ENCODE data around the gene PKNOX2.

Gene PKNOX2

GRCh38 chr11:125443767-125444311 is 279.3 kb downstream of the PKNOX2 start:
- DNase-seq (ENCODE audit: low spot score), result no peak

GRCh38 chr11:125445731-125446130 is 281.2 kb downstream of the PKNOX2 start:
- no peak for DNase-seq (ENCODE audit: low spot score)

- DNase-seq (ENCODE audit: low spot score), result no peak
These were observed 281.7 kb downstream of the PKNOX2 start for GRCh38 chr11:125446279-125446678.

DNA sequence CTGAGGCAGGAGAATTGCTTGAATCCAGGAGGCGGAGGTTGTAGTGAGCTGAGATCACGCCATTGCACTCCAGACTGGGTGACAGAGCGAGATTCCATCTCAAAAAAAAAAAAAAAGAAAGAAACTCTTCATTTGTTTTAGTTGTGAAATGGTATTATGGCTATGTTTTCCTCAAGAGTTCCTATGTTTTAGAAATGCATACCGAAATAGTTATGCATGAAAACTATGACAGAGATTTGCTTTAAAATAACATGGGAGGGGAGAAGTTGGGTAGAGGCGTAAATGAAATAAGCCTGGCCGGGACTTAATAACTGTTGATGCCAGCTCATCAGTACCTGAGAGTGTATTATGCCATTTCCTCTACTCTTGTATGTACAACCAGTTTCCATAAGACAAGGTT is 283.2 kb downstream of the PKNOX2 start:
- no peak for DNase-seq (ENCODE audit: low spot score)

GRCh38 chr11:125448136-125448535 is 283.6 kb downstream of the PKNOX2 start:
- DNase-seq (ENCODE audit: low spot score), result no peak

DNA sequence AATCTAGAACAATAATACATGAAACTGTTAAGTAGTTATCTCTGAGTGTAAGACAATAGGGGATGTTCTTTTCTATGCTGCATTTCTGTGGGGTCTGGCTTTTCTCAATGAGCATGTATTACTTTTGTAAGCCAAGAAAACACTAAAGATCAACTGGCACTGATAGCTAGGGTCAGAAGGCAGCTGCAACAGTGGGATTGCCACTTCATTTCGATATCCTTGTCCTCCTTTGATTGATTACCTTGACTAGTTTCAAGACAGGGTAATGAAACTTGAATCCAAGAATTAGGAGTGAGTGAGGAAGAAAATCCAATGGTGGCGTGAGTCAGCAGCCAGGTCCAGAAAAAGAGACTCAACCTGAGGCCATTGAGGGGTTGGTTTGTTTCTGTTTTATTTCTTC is 285.0 kb downstream of the PKNOX2 start:
- DNase-seq (ENCODE audit: low spot score), result no peak

DNA sequence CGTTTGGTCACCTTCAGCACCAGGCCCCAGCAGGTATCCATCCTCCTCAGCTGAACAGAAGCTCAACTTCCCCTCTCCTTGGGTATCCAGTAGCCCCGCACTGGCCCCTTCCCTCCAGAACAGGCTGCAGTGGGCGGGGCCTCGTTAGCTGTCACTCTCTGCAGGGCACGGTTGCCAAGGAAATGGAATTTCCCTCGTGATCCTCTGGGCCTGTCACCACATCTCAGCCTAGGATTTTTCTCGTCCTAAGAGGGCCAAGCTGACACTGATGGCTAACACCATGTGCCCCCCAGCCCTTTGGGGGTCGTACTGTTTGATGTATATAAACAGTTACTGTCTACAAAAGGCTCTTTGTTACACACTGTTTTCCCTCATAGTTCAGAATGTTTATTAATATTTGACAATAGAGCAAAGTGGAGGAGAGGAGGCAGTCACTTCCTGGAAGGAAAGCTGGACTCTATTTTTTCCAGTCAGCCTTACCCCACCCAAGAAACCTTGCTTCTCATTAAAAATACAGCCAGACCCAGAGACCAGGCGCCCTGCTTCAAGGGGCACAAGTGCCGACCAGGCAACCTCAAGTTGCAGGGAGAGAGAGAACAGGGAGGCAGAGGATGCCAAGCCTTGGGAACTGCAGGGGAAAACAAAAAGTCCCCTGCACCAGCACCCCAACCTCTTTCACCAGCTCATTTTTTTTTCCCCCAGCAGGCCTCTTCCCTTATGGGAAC is 287.0 kb downstream of the PKNOX2 start:
- DNase-seq (ENCODE audit: low spot score), result no peak

DNA sequence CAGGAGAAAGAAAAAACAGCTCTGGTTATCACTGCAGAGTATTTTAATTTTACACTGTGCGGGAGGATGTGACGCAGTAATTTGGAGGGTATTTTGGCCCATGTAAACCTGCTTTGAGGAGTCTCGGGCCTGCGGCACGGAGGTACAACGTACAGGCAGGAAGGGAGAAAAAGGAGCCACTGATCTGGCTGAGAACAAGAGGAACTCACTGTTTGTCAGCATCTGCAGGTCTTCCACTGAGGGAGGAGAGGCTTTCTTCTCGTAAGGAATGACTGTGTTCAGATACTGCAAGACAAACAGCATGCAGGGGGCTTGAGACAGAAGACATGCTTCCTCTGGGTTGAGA is 287.5 kb downstream of the PKNOX2 start:
- DNase-seq (ENCODE audit: low spot score), result no peak

DNA sequence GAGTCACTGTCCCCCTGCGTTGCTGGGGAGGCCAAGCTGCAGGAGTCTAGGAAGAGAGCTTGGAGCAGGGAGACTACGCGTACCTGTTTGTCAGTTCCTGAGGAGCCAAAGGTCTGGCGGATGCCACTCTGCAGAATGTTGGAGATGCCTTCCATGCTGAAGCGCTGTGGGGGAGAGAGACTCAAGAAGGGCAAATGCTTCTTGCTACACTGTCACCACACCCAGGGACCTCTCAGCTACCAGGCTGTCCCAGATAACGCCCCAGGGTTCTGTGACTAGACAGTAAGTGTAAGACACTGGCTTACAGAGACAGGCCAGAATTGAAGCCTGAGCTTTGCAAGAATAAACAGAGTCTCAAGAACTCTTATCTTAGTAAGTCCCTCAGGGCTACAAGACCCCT is 289.5 kb downstream of the PKNOX2 start:
- DNase-seq (ENCODE audit: low spot score), result no peak

DNA sequence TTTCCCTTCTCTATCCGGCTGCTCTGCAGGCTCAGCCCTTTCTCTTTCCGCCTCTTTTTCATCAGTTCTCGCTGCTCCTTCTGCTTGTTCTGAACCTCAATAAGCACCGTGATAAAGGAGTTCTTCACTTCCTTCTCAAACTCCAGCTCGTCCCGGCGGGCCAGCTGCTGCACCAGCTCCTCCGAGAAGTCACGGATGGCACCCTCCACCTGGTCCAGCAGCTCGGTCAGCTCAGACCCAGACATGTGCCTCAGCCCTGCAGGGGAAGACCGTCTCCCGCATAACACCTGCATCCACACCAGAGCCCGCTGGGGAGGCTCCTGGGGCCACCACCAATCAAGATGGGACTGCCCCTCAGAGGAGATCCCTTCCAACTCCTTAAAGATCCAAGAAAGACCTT is 291.3 kb downstream of the PKNOX2 start:
- DNase-seq (ENCODE audit: low spot score), result no peak

DNA sequence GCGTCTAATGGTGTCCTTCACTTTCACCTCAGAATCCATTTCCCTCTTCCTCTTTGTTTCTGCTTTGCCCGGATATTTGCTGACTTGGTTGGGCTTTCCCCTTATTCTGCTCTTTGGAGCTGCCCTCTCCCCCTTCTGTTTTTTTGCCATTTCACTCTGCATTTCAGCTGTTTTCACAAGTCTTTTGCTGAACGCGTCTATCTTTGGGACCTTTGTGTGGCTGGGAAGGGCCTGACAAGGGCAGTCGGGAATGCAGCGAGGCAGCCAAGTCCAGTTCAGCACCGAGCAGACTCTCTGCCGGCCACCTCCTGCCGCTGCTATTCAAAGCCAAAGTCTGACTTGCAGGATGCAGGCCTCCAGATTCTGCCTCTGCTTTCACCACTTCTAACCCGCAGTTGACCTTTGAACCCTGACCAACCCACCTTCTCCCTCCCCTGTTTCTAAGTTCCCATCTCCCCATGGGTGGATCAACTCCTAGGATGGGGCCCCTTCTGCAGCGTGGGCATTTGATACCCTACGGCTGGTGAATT is 293.3 kb downstream of the PKNOX2 start:
- DNase-seq (ENCODE audit: low spot score), result peak; percentile 18

- no peak for DNase-seq (ENCODE audit: low spot score)
These were observed 295.7 kb downstream of the PKNOX2 start for GRCh38 chr11:125460275-125460674.

DNA sequence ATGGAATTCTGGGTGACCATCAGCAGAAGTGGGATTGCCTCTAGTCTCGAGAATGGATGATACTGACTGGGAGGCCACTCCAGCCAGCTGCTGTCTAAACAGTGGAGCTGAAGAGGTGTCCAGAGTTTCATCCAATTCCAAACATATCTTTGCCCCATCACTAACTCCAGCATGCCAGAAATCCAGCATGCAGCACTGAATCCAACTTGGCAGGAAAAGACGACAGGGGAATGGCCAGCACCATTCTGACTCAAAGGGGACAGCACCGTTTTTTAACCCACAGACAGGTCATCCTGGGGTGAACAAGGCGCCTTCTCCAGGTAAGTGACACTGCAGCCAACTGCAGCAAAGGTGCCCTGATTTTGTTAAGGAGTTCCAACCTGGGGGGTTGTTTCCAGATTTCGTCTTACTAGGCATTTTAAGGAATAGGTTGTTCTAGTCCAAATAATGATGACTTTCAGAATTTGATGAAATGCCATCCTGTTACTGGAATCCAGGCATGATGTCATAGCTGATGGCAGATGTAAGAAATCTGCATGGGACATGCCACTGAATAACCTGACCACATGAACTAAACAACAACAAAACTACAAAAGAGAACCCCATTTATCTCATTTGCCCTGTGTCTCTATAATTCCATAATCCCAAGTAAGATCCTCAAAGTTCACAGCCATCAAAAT is 299.2 kb downstream of the PKNOX2 start:
- no peak for DNase-seq (ENCODE audit: low spot score)

- no peak for DNase-seq (ENCODE audit: low spot score)
These were observed 299.7 kb downstream of the PKNOX2 start for GRCh38 chr11:125464270-125464662.

GRCh38 chr11:125464666-125465065 is 300.1 kb downstream of the PKNOX2 start:
- DNase-seq (ENCODE audit: low spot score), result no peak

- DNase-seq (ENCODE audit: low spot score), result no peak
These were observed 300.7 kb downstream of the PKNOX2 start for GRCh38 chr11:125465255-125465654.

DNA sequence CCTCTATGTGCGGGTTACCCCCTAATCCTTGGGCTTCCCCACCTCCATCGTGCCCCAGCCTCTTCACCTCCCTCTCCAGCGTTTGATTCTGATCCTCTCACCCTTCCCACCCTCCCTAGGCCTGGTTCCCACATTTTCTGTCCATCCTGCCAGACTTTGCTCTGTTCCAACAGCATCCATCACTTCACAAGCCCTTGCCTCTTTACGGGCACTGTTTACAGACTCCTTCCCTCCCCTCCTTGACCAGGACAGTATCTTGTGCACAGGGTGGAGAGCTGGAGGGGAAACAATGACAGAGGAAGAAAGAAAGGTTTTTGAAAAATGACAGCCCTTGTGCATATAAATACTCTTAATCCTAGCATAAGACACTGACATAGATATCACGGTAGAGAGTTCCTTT is 301.1 kb downstream of the PKNOX2 start:
- DNase-seq (ENCODE audit: low spot score), result no peak

- no peak for DNase-seq (ENCODE audit: low spot score)
These were observed 303.5 kb downstream of the PKNOX2 start for GRCh38 chr11:125468025-125468424.

DNA sequence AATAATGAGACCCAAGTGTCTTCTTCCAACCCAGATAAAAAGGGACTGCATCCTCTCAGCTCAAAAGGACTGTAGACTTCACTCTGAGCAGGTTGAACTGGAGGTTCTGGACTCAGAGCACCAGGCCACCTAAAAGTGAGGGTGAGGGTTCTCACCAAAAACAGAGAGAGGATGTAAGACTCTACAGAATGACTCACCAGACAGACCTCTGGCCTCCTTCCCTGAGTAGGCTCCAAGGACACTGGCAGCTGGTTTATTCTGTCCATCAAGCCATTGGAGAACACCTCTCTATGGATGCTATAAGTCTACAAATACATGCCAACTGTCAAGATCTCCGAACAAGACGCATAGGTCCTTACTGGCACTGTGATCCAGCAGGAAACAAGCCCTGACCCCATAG is 304.3 kb downstream of the PKNOX2 start:
- no peak for DNase-seq (ENCODE audit: low spot score)

- no peak for DNase-seq (ENCODE audit: low spot score)
These were observed 305.8 kb downstream of the PKNOX2 start for GRCh38 chr11:125470355-125470754.

GRCh38 chr11:125476721-125477120 is 312.2 kb downstream of the PKNOX2 start:
- DNase-seq (ENCODE audit: low spot score), result no peak

- no peak for DNase-seq (ENCODE audit: low spot score)
These were observed 314.6 kb downstream of the PKNOX2 start for GRCh38 chr11:125479137-125479536.

DNA sequence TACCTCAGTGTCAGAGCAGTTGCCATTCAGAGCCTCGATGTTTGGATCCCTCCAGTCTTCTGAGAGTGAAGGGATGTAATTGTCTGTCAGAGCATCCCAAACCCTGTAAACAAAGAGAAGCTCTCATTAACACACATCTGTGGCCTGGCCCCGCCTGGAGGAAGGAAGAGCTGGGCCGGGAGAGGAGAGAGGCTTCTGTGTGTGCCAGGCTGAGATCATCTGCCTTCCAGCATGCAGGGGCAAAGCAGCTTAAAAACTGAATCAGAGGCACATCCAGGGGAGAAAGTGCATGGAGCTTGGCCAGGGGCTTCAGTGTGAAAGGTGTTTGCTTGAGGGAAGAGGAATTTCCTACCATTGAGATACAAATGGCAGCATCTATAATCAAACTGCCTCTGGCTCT is 317.0 kb downstream of the PKNOX2 start:
- no peak for DNase-seq (ENCODE audit: low spot score)
